ENCODE measurements around the gene PCNX2. TPM values are rescaled to one million over a fixed set of nuclear protein-coding genes. Genes with fewer than 3 reads are reported as not detected.

Gene PCNX2
- total and polyA plus RNA-seq, 2 of the 8 experiments (the other 6 are each of a cell fraction or from before 2014, with no cell fraction given), result 46.1 to 57.6 TPM

DNA sequence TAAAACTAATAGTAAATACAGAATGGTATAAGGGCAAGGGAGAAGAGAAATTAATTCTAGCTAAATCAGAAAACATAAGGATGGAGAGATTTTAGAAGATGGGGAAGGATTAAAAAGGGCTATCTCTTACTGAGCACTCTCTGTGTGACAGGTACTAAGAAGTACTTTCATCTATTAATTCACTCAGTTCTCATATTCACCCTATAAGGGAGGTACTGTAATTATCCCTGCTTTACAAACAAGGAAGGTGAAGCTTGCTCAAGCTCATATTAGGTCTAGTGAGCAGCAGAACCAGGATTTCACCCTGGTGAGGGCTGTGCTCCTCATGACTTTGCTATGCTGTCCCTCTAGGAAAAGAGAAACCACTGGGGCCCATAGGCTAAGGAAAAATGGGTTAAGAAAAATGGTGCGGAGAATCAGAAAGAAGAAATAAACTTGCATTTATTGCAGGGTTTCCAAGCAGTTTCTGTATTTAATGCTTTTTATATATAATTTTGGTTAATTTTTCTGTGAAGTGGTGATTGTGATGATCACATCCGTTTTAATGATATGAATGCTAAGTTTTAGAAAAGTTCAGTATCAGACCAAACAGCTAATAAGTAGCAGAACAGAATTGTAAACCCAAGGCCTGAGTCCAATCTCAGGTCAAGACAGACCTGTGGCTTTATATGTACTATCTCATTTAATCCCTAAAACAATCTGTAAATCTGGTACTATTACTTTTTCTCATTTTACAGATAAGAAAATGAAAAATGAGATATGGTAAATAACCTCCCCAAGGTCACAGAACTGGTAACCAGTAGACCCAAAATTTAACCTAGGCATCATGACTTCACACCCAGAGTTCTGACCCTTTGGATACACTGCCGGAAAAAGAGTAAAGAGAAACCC is 1.7 kb downstream of the PCNX2 start:
- Histone ChIP-seq H4K5ac (ENCODE audit: insufficient read length, low read depth, low read length) (no peak overlapping the region), H2BK15ac (ENCODE audit: low read length) (no peak overlapping the region), H3K14ac (ENCODE audit: insufficient read length) (no peak overlapping the region), H3K23me2 (ENCODE audit: low read depth, low read length) (no peaks in the 10 kb centered on the region), H2AK5ac (ENCODE audit: low read depth, low read length) (no peak overlapping the region), H4K20me1 (replicated peaks in 1 of 2; ENCODE audit: control insufficient read depth in 1 of 2, insufficient read depth in 2 of 2, low read length in 2 of 2) (no peaks in the 10 kb centered on the region), H3K18ac (ENCODE audit: extremely low read depth, low read length) (no peak overlapping the region), H3K4me1 (replicated peaks in 1 of 4; ENCODE audit: control insufficient read depth in 3 of 4, insufficient read depth in 4 of 4, low read length in 3 of 4) (peaks cover 3 to 30% (median 20%) of the 10 kb centered on the region in 4 experiments), H3K9me3 (ENCODE audit: insufficient read depth in 2 of 2, low read depth in 1 of 2, low read length in 1 of 2) (no peaks in the 10 kb centered on the region), H3K9ac (replicated peaks in 1 of 4; ENCODE audit: extremely low read depth in 1 of 4, low read depth in 3 of 4, low read length in 3 of 4) (no peak overlapping the region), H2BK120ac (replicated peaks; ENCODE audit: low read depth, low read length) (no peak overlapping the region), H3K79me2 (ENCODE audit: control insufficient read depth in 1 of 2, insufficient read depth in 2 of 2, low read length in 2 of 2) (peaks cover 16 to 66% of the 10 kb centered on the region in 2 experiments), H2BK20ac (ENCODE audit: low read length) (no peak overlapping the region), H3K36me3 (ENCODE audit: control insufficient read depth in 2 of 4, insufficient read depth in 4 of 4, low read length in 3 of 4) (no peaks in the 10 kb centered on the region; a peak in 1 of 8 replicates), H2AFZ (ENCODE audit: low read length) (no peak overlapping the region), H3K23ac (ENCODE audit: insufficient read length) (no peak overlapping the region), H3K4me3 (ENCODE audit: extremely low read depth in 1 of 4, insufficient read depth in 2 of 4, low read depth in 3 of 4, low read length in 4 of 4) (peak overlapping the region; percentile 10 to 93 (median 83); a peak in 5 of 8 replicates), H3K4me2 (ENCODE audit: insufficient read depth in 1 of 2, low read depth in 2 of 2, low read length in 2 of 2) (peak overlapping the region; percentile 84; a peak in 3 of 4 replicates), H3K27ac (ENCODE audit: low read depth, low read length) (no peak overlapping the region), H2BK12ac (ENCODE audit: low read depth, low read length) (no peak overlapping the region), H4K91ac (replicated peaks; ENCODE audit: insufficient read length, low read length) (no peak overlapping the region), H3K79me1 (ENCODE audit: low read depth, low read length) (no peaks in the 10 kb centered on the region), H4K8ac (ENCODE audit: extremely low read depth, insufficient read depth, low read length) (no peak overlapping the region), H3K4ac (replicated peaks; ENCODE audit: insufficient read length, low read depth, low read length) (no peak overlapping the region), H3K56ac (replicated peaks; ENCODE audit: insufficient read length, low read depth, low read length) (no peak overlapping the region), H2BK5ac (ENCODE audit: low read depth, low read length) (no peak overlapping the region), H3K27me3 (replicated peaks in 1 of 4; ENCODE audit: control insufficient read depth in 3 of 4, extremely low read depth in 1 of 4, insufficient read depth in 3 of 4, low read length in 3 of 4) (no peaks in the 10 kb centered on the region)
- POLR2A ChIA-PET (ENCODE audit: partially characterized antibody), result interaction anchor here (1.0 to 1.2 kb wide), 2 partner anchors 10 to 67 kb away, joined by 3 to 5 read pairs; no protein-coding TSS in a partner anchor
- FAIRE-seq (no peak), DNase-seq (ENCODE audit: low read depth in 1 of 2, low spot score in 2 of 2) (no peak)
- CTCF ChIA-PET (ENCODE audit: partially characterized antibody), result interaction anchor here (0.8 to 1.6 kb wide), 3 partner anchors 10 to 875 kb away, joined by 3 to 4 read pairs (median 3); no protein-coding TSS in a partner anchor
- TF ChIP-seq ASH2L (IDR thresholded peaks at IDR 0.05; ENCODE audit: low read length), result no peak
- no peak for TF ChIP-seq BRCA1 (IDR thresholded peaks at IDR 0.05; ENCODE audit: low read depth, low read length)
- TF ChIP-seq, protein P1, sequence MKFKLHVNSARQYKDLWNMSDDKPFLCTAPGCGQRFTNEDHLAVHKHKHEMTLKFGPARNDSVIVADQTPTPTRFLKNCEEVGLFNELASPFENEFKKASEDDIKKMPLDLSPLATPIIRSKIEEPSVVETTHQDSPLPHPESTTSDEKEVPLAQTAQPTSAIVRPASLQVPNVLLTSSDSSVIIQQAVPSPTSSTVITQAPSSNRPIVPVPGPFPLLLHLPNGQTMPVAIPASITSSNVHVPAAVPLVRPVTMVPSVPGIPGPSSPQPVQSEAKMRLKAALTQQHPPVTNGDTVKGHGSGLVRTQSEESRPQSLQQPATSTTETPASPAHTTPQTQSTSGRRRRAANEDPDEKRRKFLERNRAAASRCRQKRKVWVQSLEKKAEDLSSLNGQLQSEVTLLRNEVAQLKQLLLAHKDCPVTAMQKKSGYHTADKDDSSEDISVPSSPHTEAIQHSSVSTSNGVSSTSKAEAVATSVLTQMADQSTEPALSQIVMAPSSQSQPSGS (IDR thresholded peaks at IDR 0.05; ENCODE audit: low read length), result no peak
- no peak for TF ChIP-seq NANOG (IDR thresholded peaks at IDR 0.05; ENCODE audit: insufficient read depth, low read depth, low read length, poor library complexity, severe bottlenecking)
- TF ChIP-seq SP1 (IDR thresholded peaks at IDR 0.05; ENCODE audit: low read depth, low read length), result no peak
- TF ChIP-seq, protein P2, sequence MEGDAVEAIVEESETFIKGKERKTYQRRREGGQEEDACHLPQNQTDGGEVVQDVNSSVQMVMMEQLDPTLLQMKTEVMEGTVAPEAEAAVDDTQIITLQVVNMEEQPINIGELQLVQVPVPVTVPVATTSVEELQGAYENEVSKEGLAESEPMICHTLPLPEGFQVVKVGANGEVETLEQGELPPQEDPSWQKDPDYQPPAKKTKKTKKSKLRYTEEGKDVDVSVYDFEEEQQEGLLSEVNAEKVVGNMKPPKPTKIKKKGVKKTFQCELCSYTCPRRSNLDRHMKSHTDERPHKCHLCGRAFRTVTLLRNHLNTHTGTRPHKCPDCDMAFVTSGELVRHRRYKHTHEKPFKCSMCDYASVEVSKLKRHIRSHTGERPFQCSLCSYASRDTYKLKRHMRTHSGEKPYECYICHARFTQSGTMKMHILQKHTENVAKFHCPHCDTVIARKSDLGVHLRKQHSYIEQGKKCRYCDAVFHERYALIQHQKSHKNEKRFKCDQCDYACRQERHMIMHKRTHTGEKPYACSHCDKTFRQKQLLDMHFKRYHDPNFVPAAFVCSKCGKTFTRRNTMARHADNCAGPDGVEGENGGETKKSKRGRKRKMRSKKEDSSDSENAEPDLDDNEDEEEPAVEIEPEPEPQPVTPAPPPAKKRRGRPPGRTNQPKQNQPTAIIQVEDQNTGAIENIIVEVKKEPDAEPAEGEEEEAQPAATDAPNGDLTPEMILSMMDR (IDR thresholded peaks at IDR 0.05; ENCODE audit: control extremely low read depth in 1 of 3, insufficient read depth in 1 of 3, low read depth in 1 of 3, low read length in 3 of 3), result no peak
- 64% methylated on average over 3 of the region's 3 CpGs; no CpG with 5 or more reads in 1 of the 2 experiments for WGBS, 2 experiments (ENCODE audit: extremely low coverage in 1 of 2, insufficient coverage in 1 of 2, insufficient read length in 1 of 2, insufficient replicate concordance in 2 of 2, low coverage in 1 of 2, low lambda C conversion rate in 2 of 2, missing lambda C conversion rate in 1 of 2)
